HG02610 (cell line): ENCODE data around the gene PRR7.
"Not testable (repeated sequence)": the region's sequence is repeated elsewhere in the genome, so short reads cannot be mapped to it uniquely, and the experiment has no call there.

Source experiments
- ATAC-seq: cut with Tn5 transposase; IDR thresholded peaks from one replicate; pipeline ENCODE4 v1.9.1; 2021; ENCODE audit warnings: mild to moderate bottlenecking, moderate library complexity; ENCODE audit not compliant: unreplicated experiment

Gene PRR7

DNA sequence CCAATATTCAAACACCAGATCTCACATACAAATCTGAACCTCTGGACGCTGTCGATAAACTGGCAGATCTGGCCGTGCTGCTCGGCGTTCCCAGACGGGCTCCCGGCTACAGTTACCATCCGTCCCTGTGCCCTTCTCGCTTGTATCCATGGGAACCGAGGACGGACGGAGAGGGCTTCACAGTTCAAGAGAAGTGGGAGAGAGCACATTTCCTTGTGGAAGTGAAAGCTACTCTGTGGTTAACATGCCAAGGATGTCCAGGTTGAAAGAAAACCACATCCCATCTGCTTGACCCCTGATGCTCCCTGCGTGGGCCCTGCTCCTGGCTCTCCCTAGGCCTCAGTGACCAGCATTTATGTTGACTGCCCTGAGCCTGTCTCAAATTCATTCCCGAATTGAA, 33.2 kb downstream of the PRR7 start:
- no peak for ATAC-seq

DNA sequence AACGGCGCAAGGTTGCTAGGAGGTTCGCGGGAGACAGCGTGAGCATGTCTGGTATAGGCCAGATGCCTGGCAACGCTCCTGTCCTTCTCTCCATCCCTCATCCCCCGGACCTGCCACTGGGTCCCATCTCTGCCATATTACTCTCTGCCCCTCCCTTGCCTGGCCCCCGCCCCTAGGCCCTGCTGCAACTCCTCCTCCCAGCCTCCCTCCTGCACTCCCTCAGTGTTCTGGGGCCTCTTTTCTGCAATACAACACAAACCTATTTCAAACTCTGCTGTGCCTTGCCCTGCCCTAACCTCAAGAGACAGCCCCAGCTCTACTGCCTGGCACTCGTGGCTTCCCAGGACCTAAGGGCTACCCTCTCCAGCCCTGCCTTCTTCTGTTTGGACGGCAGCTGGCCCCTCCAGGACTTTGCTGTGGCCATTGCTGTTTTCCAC, 35.8 kb downstream of the PRR7 start:
- no peak for ATAC-seq

DNA sequence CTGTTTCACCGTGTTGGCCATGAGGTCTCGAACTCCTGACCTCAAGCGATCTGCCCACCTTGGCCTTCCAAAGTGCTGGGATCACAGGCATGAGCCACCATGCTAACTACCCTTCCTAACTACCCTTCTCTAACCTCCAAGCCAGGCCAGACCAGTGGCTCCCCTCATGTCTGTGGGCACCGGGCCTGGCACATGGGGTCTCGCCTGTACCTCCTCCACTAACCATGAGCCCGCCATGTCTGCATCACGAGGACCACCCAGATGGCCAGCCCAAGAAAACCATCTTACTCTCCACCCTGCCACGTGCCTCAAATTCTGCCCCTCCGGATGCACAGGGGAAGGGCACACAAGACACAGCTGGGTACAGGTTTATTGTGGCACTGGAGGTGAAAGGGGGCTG, 36.4 kb downstream of the PRR7 start:
- ATAC-seq: no peak

DNA sequence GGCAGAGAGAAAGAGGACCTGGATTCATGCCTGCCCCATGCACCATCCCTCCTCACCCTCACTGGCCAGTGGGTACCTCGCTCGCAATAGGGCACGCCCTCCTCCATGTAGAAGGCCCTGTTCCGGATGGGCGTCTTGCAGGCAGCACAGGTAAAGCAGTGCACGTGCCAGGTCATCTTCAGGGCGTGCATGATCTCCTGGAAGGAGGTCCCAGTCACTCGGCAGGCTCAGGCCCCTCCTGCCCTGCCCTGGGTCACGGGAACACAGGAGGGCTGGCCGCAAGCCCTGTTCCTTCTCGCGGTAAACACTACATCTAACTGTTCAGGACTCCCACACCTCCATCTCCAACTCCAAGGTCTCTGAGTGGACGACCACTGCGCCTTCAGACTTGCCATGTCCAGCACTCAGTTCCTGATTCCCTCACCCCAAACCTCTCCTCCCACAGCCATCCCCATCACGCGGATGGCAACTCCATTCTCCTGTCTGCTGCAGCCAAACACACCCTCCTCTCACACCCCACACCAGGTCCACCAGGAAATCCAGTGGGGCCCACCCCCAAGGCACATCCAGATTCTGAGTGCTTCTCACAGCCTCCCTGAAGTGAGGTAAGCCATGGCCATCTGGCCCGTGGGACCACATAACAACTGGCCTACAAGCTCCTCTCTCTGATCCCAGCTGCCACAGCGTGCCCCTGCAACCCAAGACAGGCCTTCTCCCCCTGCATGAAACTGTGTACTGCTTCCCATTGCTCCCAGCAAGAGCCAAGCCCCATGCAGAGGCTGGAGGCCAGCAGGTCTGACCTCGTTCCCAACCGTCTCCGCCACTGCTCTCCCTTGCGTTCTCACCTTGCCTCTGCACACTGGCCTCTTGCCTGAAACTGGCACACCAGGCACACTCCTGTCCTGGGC, 37.6 kb downstream of the PRR7 start:
- no peak for ATAC-seq

DNA sequence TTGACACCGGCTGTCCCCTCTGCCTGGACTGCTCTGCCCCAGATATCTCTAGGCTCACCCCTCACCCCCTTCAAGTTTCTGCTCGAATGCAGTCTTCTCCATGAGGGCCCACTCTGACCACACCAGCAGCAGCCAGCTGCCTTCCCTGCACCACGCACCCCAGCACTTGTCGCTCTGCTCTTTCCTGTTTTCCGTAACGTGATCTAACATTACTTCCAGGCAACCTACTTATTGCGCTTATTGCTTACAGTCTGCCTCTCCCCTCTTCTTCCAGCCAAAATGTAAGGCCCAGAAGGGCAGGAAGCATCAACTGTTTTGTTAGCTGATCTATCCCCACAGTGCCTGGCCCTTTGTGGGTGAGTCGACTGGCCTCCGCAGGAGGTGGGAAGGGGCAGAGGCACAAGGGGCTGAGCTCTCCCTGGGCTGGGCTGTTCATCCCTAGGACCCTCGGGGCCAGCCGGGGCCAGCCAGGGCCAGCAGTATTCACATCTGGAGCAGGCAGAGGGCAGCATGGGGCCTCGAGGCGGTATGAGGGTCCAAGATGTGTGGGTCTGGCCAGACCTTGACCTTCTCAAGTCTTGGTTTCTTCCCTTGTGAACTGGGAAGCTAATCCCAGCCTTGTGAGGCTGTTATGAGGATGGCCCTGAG, 38.4 kb downstream of the PRR7 start:
- ATAC-seq: no peak

DNA sequence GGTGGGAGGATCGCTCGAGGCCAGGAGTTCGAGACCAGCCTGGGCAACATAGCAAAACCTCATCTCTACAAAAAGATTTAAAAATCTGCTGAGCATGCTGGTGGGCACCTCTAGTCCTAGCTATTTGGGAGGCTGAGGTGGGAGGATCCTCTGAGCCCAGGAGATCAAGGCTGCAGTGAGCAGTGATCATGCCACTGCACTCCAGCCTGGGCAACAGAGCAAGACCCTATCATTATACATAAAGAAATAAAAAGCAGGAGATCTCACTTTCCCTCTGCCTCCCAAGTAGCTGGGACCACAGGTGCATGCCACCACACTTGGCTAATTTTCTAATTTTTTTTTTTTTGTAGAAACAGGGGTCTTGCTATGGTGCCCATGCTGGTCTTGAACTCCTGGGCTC, 39.1 kb downstream of the PRR7 start:
- not testable (repeated sequence) for ATAC-seq

DNA sequence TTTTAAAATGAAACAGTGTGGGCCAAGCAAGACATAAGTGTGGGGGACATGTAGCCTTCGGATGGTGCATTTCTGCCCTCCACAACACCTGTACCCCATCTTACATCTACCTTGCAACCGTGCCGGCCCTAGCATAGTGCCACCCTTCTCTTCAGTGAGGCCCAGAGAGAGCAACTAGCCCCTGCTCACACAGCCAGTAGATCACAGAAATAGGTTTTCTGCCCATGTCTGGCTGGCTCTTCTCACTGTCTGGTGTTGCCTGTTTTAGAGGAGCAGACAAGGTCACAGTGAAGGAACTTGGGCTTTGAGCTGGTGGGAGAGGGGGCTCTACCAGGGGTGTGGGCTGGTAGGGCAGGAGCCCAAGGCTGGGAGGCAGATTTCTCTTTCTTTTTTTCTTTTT, 39.6 kb downstream of the PRR7 start:
- no peak for ATAC-seq

DNA sequence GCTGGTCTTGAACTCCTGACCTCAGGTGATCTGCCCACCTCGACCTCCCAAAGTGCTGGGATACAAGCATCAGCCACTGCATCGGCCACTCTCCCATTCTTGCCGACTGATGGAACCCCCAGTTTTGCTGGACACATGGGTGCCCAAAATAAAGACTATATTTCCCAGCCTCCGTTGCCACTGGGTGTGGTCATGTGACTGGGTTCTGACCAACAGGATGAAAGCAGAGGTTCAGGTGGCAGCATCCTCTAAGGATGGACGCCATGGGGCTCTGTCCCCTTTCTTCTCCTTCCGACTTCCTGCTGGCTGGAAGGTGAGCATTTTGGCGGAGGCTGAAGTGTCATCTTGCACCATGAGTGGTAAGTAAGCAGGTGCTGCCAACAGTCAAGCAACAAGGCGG, 40.5 kb downstream of the PRR7 start:
- ATAC-seq: no peak

DNA sequence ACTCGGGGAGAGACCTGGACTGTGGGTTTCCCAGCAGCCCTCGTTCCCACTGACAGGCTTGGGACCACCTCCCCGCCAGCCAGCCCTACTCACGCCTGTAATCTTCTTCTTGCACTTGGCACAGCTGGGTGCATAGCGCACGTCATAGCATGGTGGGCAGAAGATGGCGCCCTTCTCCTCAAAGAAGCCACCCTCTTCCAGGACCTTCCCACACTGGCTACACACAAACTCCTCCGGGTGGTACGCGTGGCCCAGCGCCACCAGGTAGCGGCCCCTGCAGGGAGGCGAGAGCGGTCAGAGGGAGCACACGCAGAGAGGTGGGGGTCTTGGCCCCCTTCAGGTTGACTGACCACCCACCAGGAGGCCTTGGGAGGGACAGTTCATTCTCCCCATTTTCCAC, 41.4 kb downstream of the PRR7 start:
- no peak for ATAC-seq

DNA sequence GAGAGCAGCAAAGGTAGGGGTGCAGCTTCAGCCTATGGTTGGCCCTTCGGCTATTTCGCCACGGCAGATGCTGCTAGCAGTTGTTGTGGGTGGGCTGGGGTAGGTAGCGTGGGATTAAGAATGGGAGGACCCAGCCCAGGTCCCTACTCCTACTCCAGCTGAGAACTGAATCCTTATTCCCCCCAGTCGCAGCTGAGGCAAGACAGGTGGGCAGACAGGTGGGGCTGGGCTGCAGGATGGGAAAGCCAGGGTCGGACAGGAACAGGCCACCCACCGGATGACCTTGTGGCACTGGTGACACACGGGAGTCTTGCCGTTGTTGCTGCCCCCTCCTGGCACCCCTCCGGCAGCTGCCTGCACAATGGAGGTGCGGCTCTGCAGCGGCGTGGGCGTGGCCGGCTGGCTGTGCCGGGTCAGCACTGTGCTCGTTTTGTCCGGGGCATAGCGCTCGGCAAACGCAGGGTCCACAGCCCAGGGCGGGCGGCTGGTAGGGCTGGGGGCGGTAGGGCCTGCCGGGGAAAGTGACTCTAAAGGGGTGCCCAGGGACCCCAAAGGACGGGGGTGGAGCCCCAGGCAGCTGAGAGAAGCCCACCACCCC, 42.6 kb downstream of the PRR7 start:
- ATAC-seq: no peak

DNA sequence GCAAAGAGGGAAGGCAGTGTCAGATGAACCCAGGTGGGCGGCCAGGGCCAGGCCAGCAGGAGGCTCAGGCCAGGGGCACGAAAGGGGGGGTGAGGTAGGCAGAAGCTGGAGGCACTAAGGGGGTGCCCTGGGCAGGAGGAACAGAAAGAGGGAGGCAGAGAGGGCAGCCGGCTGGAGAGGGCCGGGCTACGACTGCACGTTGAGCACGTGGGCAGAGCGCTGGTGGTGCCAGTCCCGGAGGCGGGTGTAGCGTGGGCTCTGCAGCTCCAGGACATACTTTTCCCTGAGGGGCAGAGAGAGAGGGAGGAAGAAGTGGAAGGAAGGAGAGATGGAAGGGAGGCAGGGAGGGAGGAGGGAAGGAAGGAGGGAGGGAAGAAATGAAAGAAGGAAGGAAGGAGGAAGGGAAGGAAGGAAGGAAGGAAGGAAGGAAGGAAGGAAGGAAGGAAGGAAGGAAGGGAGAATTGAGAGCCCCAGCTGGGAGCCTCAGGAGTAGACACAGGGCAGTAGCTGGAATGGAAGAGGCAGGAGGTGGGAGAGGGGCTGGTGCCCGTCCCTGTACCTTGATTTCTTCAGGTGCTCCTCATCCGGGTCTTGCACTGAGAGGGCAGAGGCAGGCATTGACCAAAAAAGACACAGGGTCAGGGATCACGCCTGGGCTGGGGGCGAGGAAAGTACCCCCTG, 43.8 kb downstream of the PRR7 start:
- ATAC-seq: no peak

DNA sequence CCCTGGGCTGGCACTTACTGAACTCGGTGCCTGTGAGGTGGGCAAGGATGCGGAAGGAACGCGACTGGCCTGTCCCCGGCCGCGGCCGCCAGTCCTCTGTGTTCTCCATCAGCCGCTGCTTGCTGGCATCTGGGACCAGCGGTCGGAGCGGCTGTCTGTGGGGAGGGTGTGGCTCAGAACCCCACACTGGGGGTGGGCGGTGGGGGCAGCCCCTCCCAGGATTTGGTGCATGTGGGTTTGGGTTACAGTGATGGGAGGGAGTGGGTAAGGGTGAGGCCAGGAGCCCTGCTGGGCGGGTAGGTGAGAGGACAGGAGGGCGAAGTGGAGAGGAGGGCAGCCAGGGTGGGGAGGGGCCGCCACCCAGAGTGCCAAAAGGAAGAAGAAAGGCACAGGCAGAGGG, 44.4 kb downstream of the PRR7 start:
- ATAC-seq: no peak

DNA sequence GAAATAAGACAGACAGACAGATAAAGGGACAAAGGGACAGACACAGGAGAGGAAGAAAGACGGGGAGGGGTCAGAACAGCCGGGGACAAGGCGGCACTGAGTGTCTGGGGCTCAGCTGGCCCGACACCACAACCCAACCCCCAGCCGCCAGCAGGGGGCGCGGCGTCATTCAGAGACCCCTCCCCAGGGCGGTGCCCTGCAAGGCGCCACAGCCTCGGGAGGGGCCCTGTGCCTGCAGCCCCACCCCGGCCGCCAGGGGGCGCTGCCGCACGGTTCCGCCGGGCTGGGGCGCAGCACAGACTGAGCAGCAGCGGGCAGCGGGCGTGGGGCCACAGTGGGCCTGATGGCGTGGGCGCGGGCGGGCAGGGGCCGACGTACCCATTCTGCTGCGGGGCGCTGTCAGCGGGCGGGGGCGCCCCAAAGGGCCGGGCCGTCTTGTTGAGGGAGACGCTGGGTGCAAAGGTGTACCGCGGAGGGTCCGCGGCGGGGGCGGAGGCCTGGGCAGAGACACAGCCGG, 44.9 kb downstream of the PRR7 start:
- no peak for ATAC-seq

DNA sequence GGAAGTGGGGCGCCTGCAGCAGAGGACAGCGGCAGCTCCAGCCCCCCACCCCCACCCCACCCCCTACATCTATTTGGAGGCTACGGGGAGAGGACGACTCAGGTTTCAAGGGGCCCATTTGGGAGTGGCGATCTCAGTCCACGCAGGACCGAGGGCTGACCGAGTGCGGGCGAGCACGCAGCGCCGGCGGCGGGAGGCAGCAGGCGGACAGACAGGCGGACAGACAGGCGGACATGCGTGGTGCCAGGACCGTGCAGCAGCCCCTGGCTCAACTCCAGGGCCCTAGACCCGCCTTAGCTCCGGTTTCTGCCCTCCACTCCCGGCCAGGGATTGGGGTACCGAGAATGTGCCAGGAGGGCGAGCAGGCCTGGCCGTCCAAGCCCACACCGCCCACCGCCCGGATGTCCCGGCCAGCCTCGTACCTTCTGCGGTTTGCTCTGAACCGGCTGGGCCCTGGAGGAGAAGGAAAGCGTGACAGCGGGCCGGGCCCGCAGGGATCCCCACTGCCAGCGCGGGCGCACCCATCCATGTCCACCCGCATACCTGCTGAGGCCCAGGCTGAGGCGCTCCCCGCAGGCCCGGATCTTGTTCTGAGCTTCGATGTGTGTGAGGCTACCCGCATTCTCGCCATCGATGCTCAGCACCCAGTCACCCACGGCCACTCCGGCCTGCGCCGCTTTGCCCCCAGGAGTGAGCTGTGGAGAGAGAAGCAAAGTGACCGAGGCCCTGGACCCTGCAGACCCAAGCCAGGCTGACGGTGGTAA, 45.6 kb downstream of the PRR7 start:
- ATAC-seq: no peak

DNA sequence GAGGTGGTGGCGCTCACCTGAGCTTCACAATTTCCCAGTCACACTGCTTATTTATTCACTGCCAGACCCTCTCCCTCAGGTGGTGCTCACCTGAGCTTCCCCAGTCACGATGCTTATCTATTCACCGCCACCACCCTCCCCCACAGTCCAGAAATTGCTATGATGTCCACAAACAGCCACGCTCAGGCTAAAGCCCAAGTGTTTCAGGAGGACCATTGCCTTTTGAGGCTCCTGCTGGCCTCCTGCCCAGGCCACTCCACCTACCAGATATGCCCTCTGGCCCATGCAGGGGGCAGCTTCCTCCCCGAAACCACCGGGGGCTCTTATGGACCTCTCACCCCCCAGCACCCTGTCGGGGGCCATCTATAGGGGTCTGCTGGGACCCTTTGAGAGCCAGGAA, 46.2 kb downstream of the PRR7 start:
- ATAC-seq: no peak

DNA sequence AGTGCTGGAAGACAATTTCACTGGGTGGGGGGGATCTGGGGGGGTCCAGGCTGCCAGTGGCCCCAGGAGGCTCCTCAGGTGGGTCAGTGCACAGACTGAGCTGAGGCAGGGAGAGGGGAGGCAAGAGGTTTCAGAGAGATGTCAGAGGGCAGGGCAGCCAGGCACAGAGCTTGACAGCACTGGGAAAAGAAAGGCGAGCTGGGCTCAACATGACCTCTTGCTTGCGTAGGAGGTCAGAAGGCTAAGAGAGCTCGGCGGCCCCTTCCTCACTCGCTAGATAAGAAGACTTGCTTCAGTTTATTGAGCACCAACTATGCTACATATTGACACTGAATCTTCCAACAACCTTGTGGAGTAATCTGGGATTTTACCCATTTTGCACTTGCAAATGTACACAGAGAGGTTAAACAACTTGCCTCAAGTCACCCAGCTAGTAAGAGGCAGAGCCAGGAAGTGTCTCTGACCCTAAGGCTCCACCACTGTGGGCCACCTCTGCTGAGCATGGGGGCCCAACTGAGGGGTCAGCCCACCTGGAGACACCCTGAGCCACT, 47.3 kb downstream of the PRR7 start:
- no peak for ATAC-seq

DNA sequence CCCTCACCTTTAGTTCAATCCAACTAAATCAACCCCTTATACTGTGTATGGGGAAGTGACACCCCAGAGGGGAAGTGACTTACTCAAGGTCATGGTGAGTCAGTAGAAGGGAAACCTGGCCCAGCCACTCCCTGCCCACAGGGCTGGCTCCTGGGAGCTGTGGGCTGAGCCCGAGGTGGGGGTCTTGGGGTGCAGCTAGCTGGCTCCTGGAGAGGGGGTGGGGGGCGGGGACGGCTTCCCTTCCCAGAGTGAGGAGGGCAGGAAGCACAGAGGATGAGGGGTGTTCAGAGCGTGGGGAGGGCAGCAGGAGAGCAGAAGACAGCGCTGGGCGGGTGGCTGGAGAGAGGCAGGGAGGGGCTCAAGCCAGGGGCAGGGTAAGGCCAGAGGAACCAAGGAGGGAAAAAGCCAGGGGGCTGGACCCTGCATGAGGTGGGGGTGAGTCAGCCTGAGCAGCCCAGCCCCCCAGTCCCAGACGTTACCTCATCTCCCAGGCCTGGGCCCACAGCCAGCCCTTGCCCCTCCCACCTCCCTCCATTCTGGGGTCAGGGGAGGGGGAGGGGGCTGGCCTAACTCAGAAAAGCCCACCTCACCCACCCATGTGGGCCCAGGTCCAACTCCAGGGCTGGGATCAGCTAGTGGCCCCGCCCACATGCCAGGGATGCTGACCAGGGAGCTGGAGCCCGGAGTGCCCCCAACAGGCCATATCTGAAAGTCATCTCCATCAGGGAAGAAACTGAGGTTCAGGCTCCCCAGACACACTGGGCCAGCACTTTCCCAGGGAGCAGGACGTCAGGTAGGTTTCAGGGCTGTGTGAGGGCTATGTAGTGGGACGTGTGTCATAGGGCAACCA, 48.0 kb downstream of the PRR7 start:
- no peak for ATAC-seq

DNA sequence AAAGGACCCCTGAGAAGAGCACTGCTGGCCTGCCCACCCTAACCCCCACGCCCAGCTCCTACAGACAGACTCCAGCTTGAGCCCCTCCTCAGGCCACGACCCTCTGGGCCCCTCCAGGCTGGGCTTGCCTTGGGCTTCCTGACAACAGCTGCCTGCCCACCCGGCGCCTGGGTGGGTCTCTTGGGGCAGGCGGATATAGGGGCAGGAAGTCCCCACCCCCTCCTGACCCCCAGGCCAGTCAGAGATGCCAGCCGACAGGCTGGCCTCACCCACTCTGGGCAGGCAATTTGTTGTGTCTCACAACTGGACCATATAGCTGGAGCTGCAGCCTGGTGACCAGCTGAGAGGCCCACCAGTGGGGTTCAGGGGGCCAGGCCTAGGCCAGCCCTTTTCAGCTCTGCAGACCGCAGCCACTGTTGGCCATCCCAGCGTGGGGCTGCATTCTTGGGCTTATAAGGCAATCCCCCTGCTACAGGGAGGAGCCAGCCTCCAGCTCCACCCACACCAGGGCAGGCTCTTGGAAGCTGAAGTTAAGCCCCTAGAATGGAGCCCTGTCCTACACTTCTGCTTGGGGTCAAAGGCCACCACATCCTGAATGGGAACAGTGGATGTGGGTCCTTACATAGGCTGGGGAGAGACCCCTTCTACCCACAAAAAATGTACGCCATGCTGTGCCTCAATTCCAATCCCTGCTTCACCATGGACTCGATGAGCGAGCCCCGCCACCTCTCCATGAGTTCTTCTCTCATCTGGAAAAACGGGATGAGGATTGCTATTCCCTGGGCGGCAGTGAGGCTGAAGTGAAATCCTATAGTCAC, 48.8 kb downstream of the PRR7 start:
- ATAC-seq: no peak
